Hepatocyte (in vitro differentiated cells): ENCODE data around the gene HEXA.

Experiments
- EZH2 ChIP-seq: fragments of 200-600 bp; sonication (generic); IDR thresholded peaks from 2 replicates; pipeline ENCODE4 v1.6.1; 2016; ENCODE audit warnings: antibody characterized with exemption, mild to moderate bottlenecking, borderline replicate concordance
- EZH2phosphoT487 ChIP-seq: fragments of 200-600 bp; sonication (generic); IDR thresholded peaks from one replicate; pipeline ENCODE4 v1.6.1; 2018; ENCODE audit warnings: antibody characterized with exemption, mild to moderate bottlenecking, low read depth, moderate library complexity; ENCODE audit not compliant: unreplicated experiment, severe bottlenecking
- TF ChIP-seq, protein P1 (sequence below): fragments of 200-600 bp; sonication (generic); IDR thresholded peaks from 2 replicates; pipeline ENCODE4 v1.5.1; 2016; ENCODE audit warnings: antibody characterized with exemption, mild to moderate bottlenecking; ENCODE audit not compliant: poor library complexity

DNA sequence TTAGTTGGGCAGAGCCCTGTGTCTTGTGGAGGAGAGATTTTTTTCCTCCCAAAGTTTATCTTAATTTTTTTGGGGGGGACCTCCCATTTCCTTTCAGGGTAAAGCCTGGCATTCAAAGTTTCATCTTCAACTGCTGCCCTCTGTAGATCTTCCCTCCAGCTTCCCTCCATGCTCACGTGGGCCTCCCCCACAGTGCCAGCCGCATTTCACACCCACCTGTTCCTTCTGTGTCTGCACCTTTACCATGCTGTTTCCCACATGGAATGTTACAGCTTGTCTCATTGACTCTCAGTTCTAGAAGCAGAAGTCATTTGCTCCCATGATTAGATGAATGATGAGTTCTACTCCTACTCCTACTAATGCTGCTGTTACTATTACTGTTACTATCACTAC is 62.4 kb downstream of the HEXA start:
- TF ChIP-seq, protein P1, sequence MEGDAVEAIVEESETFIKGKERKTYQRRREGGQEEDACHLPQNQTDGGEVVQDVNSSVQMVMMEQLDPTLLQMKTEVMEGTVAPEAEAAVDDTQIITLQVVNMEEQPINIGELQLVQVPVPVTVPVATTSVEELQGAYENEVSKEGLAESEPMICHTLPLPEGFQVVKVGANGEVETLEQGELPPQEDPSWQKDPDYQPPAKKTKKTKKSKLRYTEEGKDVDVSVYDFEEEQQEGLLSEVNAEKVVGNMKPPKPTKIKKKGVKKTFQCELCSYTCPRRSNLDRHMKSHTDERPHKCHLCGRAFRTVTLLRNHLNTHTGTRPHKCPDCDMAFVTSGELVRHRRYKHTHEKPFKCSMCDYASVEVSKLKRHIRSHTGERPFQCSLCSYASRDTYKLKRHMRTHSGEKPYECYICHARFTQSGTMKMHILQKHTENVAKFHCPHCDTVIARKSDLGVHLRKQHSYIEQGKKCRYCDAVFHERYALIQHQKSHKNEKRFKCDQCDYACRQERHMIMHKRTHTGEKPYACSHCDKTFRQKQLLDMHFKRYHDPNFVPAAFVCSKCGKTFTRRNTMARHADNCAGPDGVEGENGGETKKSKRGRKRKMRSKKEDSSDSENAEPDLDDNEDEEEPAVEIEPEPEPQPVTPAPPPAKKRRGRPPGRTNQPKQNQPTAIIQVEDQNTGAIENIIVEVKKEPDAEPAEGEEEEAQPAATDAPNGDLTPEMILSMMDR = no peak
- TF ChIP-seq EZH2phosphoT487 (no peak), EZH2 (no peak)
